A549 (cell line): ENCODE results near the gene PAM. TPM values are rescaled to one million over a fixed set of nuclear protein-coding genes. Genes with fewer than 3 reads are reported as not detected.
A peak's percentile ranks its signal among the peaks of the same experiment; 100 is the strongest.

Experiments used
- ATAC-seq, 2 experiments: fragments of 200-7000 bp in 1 of 2; fragments of >200 bp in 1 of 2; cut with Nextera tagmentation in 1 of 2; cut with Tn5 transposase in 1 of 2; 3 replicates each; pipeline versions ENCODE4 v1.8.0 to v1.9.1; 2018 to 2020; ENCODE audit warnings: mild to moderate bottlenecking in 1 of 2, moderate library complexity in 1 of 2
- CTCF ChIA-PET: fragments of 300-600 bp; sonication (Branson Sonifier 250); formaldehyde crosslinking; extraction: SDS; loops from one replicate; lab custom pipeline; 2021; ENCODE audit warnings: antibody characterized with exemption, inconsistent platforms; lab: Yijun Ruan, JAX
- POLR2A ChIA-PET: fragments of 350-600 bp; formaldehyde crosslinking; extraction: SDS; loops from one replicate; lab custom pipeline; 2021; ENCODE audit warnings: antibody characterized with exemption, inconsistent platforms; lab: Yijun Ruan, JAX
- DNase-seq, 2 experiments: peaks; one replicate each; pipeline versions ENCODE4 v3.0.0 to v3.0.0-alpha.2; 2011 to 2016; ENCODE audit warnings: low read depth in 1 of 2, low spot score in 1 of 2
- FAIRE-seq: peaks from 2 replicates; lab custom pipeline; 2011; peaks lifted over from hg19 to GRCh38; lab: Jason Lieb, UNC
- H3K27ac ChIP-seq, 2 experiments: fragments of >200 bp; sonication (Bioruptor Twin); formaldehyde crosslinking; 3 replicates each; pipeline ENCODE4 v1.5.1; 2016 to 2017
- H3K4me1 ChIP-seq: fragments of >200 bp; sonication (Bioruptor Twin); formaldehyde crosslinking; 3 replicates; pipeline ENCODE4 v1.6.1; 2016
- H3K4me2 ChIP-seq: fragments of >200 bp; sonication (Bioruptor Twin); formaldehyde crosslinking; 3 replicates; pipeline ENCODE4 v1.6.1; 2016
- H3K4me3 ChIP-seq: fragments of >200 bp; sonication (Bioruptor Twin); formaldehyde crosslinking; 3 replicates; pipeline ENCODE4 v1.5.1; 2016
- H3K9me3 ChIP-seq: fragments of >200 bp; sonication (Bioruptor Twin); formaldehyde crosslinking; 3 replicates; pipeline ENCODE4 v1.6.1; 2016
- BHLHE40 ChIP-seq: IDR thresholded peaks from 2 replicates; pipeline ENCODE4 v1.6.1; 2012; ENCODE audit warnings: low read depth, low read length, inconsistent platforms
- CHD2 ChIP-seq: fragments of 150-350 bp; IDR thresholded peaks from 2 replicates; pipeline ENCODE4 v1.6.1; 2014; ENCODE audit warnings: low read length; ENCODE audit not compliant: partially characterized antibody
- EHMT2 ChIP-seq: fragments of 200-600 bp; sonication (generic); IDR thresholded peaks from 2 replicates; pipeline ENCODE4 v1.6.1; 2016; ENCODE audit warnings: antibody characterized with exemption, low read depth, mild to moderate bottlenecking, moderate library complexity
- ELK1 ChIP-seq: fragments of 150-350 bp; IDR thresholded peaks from 2 replicates; pipeline ENCODE4 v1.6.1; 2014; ENCODE audit warnings: low read depth, mild to moderate bottlenecking, low read length
- ESRRA ChIP-seq: fragments of 150-350 bp; IDR thresholded peaks from 2 replicates; pipeline ENCODE4 v1.6.1; 2014; ENCODE audit warnings: mild to moderate bottlenecking, low read length, borderline replicate concordance
- FOSB ChIP-seq: fragments of 250-450 bp; sonication (Bioruptor Pico); IDR thresholded peaks from 2 replicates; pipeline ENCODE4 v1.5.0; 2020; ENCODE audit warnings: mild to moderate bottlenecking, moderate library complexity
- FOSL2 ChIP-seq, 2 experiments: fragments of 450-650 bp in 1 of 2; fragments of >200 bp in 1 of 2; sonication (Bioruptor Twin) in 1 of 2; formaldehyde crosslinking; IDR thresholded peaks; 2 replicates each; pipeline versions ENCODE4 v1.5.0 to v1.6.1; 2016 to 2020; ENCODE audit warnings: mild to moderate bottlenecking in 1 of 2, moderate library complexity in 1 of 2
- HDAC2 ChIP-seq: fragments of 200-600 bp; sonication (generic); IDR thresholded peaks from 2 replicates; pipeline ENCODE4 v1.6.1; 2016
- HOXA7 ChIP-seq: fragments of 250-450 bp; sonication (Bioruptor Pico); IDR thresholded peaks from 2 replicates; pipeline ENCODE4 v1.5.0; 2020; ENCODE audit warnings: mild to moderate bottlenecking, moderate library complexity
- HOXB13 ChIP-seq: fragments of 250-450 bp; sonication (Bioruptor Pico); IDR thresholded peaks from 2 replicates; pipeline ENCODE4 v1.5.0; 2020; ENCODE audit warnings: low read depth, mild to moderate bottlenecking, moderate library complexity
- HOXB5 ChIP-seq: fragments of 250-450 bp; sonication (Bioruptor Pico); IDR thresholded peaks from 2 replicates; pipeline ENCODE4 v1.5.0; 2020; ENCODE audit warnings: mild to moderate bottlenecking, moderate library complexity
- JUNB ChIP-seq: fragments of >200 bp; sonication (Bioruptor Twin); formaldehyde crosslinking; IDR thresholded peaks from 2 replicates; pipeline ENCODE4 v1.6.1; 2016
- MAFK ChIP-seq: fragments of 450-650 bp; IDR thresholded peaks from 2 replicates; pipeline ENCODE4 v1.6.1; 2014; ENCODE audit not compliant: partially characterized antibody
- MAX ChIP-seq: IDR thresholded peaks from 2 replicates; pipeline ENCODE4 v1.6.1; 2012
- MYC ChIP-seq: IDR thresholded peaks from 2 replicates; pipeline ENCODE4 v1.6.1; 2012; ENCODE audit warnings: mild to moderate bottlenecking, inconsistent platforms, low read length, improper control_type of control experiment, borderline replicate concordance
- NR3C1 ChIP-seq: fragments of >200 bp; sonication (Bioruptor Twin); formaldehyde crosslinking; IDR thresholded peaks from 3 replicates; pipeline ENCODE4 v1.6.1; 2017
- PHF8 ChIP-seq: fragments of 200-600 bp; sonication (generic); IDR thresholded peaks from 2 replicates; pipeline ENCODE4 v1.6.1; 2016; ENCODE audit warnings: low read depth, mild to moderate bottlenecking, antibody characterized with exemption, moderate library complexity, borderline replicate concordance
- RAD21 ChIP-seq, 2 experiments: fragments of >200 bp in 1 of 2; sonication (Bioruptor Twin) in 1 of 2; formaldehyde crosslinking in 1 of 2; IDR thresholded peaks in 1 of 2; conservative IDR thresholded peaks in 1 of 2; 2 replicates in 1 of 2; 3 replicates in 1 of 2; pipeline ENCODE4 v1.6.1; 2012 to 2018; ENCODE audit warnings: inconsistent platforms in 1 of 2
- REST ChIP-seq: fragments of 200-600 bp; sonication (generic); IDR thresholded peaks from 2 replicates; pipeline ENCODE4 v1.6.1; 2016; ENCODE audit warnings: antibody characterized with exemption, mild to moderate bottlenecking, moderate library complexity
- RNF2 ChIP-seq: fragments of 200-600 bp; sonication (generic); IDR thresholded peaks from 2 replicates; pipeline ENCODE4 v1.6.1; 2016; ENCODE audit warnings: low read depth, mild to moderate bottlenecking, antibody characterized with exemption, moderate library complexity, borderline replicate concordance
- TFCP2L1 ChIP-seq: fragments of 250-450 bp; sonication (Bioruptor Pico); IDR thresholded peaks from 2 replicates; pipeline ENCODE4 v1.5.0; 2021; ENCODE audit warnings: mild to moderate bottlenecking
- TP53 ChIP-seq: fragments of 250-450 bp; sonication (Bioruptor Pico); IDR thresholded peaks from 2 replicates; pipeline ENCODE4 v1.5.0; 2021; ENCODE audit warnings: mild to moderate bottlenecking, moderate library complexity
- USF2 ChIP-seq: fragments of 450-650 bp; IDR thresholded peaks from 2 replicates; pipeline ENCODE4 v1.6.1; 2014; ENCODE audit warnings: antibody characterized with exemption
- ZNF302 ChIP-seq: fragments of 250-450 bp; sonication (Bioruptor Pico); IDR thresholded peaks from 2 replicates; pipeline ENCODE4 v1.9.0; 2021; ENCODE audit warnings: inconsistent platforms, mild to moderate bottlenecking, moderate library complexity
- WGBS: methylation state at CpG from one replicate; pipeline ENCODE4 v1.1.6; 2017; ENCODE audit errors: missing lambda C conversion rate; 5-methylcytosine and 5-hydroxymethylcytosine counted together
- polyA plus RNA-seq, 4 experiments: library from polyadenylated mRNA; depleted of rRNA in 3 of 4; stranded (reverse); fragments of >200 nt; fragmentation: RNase III in 1 of 4; extraction: RNeasy Plus Mini Kit Qiagen cat#74134 plus additional on column Dnase treatment in 1 of 4; gene quantifications; 2 replicates in 3 of 4; 3 replicates in 1 of 4; pipeline ENCODE4 v1.2.3, GENCODE V29; 2011 to 2017

The PAM gene
- polyA plus RNA-seq, 2 of the 4 experiments (the other 2 are of a cell fraction) = 21.5 to 25.1 TPM

- FAIRE-seq (no peak), DNase-seq (no peak), ATAC-seq (no peak)
- Histone ChIP-seq H3K27ac (no peak overlapping the region), H3K4me2 (no peak overlapping the region), H3K4me3 (no peak overlapping the region), H3K9me3 (no peaks in the 10 kb centered on the region), H3K4me1 (peaks cover 19% of the 10 kb centered on the region)
- TF ChIP-seq MAX (no peak), RAD21 (conservative IDR thresholded peaks at IDR 0.05 in 1 of 2, IDR thresholded peaks at IDR 0.05 in 1 of 2) (no peak), HOXB13 (CRISPR knock-in tag) (no peak), HOXA7 (CRISPR knock-in tag) (no peak), HOXB5 (no peak), PHF8 (no peak)
- POLR2A ChIA-PET = no interaction called here
- CTCF ChIA-PET = interaction anchor here (2.0 kb wide), 1 partner anchor 16 kb away, joined by 11 read pairs; no protein-coding TSS in a partner anchor
- WGBS = 0% methylated on average over 1 of the region's 1 CpG
Observed at GRCh38 chr5:102955488-102955887, 200.4 kb downstream of the PAM start.

- ChIA-PET CTCF (interaction anchor here (2.9 kb wide), 1 partner anchor 15 kb away, joined by 15 read pairs; no protein-coding TSS in a partner anchor), POLR2A (no interaction called here)
- Histone ChIP-seq H3K4me3 (no peak overlapping the region), H3K4me1 (peaks cover 19% of the 10 kb centered on the region), H3K9me3 (no peaks in the 10 kb centered on the region), H3K27ac (no peak overlapping the region), H3K4me2 (no peak overlapping the region)
- ATAC-seq = no peak
- TF ChIP-seq NR3C1 = no peak
- peak; percentile 73 for TF ChIP-seq MAFK
- no peak for TF ChIP-seq RAD21 (conservative IDR thresholded peaks at IDR 0.05 in 1 of 2, IDR thresholded peaks at IDR 0.05 in 1 of 2)
- 61% methylated on average over 2 of the region's 2 CpGs for WGBS
- FAIRE-seq = no peak
- DNase-seq = no peak
Observed at GRCh38 chr5:102956599-102956998, 201.5 kb downstream of the PAM start.

- Histone ChIP-seq H3K27ac (no peak overlapping the region), H3K4me3 (no peak overlapping the region), H3K4me1 (peaks cover 19% of the 10 kb centered on the region), H3K4me2 (no peak overlapping the region), H3K9me3 (no peaks in the 10 kb centered on the region)
- no peak for FAIRE-seq
- CTCF ChIA-PET = interaction anchor here (0.6 to 2.9 kb wide), 2 partner anchors 14 to 1383 kb away, joined by 3 to 15 read pairs; no protein-coding TSS in a partner anchor
- WGBS = 49% methylated on average over 3 of the region's 3 CpGs
- DNase-seq = no peak
- POLR2A ChIA-PET = no interaction called here
- ATAC-seq = no peak
- TF ChIP-seq FOSL2 (IDR thresholded peaks at IDR 0.05) (no peak), FOSL2 (CRISPR knock-in tag; IDR thresholded peaks at IDR 0.05) (no peak), ESRRA (no peak), TFCP2L1 (CRISPR knock-in tag) (no peak), USF2 (no peak)
Observed at GRCh38 chr5:102957141-102957540, 202.0 kb downstream of the PAM start.

- POLR2A ChIA-PET = no interaction called here
- peaks cover 19% of the 10 kb centered on the region for H3K4me1 ChIP-seq
- CTCF ChIA-PET = interaction anchor here (1.4 to 2.9 kb wide), 3 partner anchors 13 to 181 kb away, joined by 4 to 15 read pairs (median 5); no protein-coding TSS in a partner anchor
- H3K4me3 ChIP-seq = no peak overlapping the region
- peak overlapping the region; percentile 6 to 32; a peak in 4 of 6 replicates for H3K27ac ChIP-seq
- DNase-seq (peak in 1 of 2 experiments; percentile 36), ATAC-seq (peak; percentile 73 to 85), FAIRE-seq (no peak)
- 14% methylated on average over 1 of the region's 1 CpG for WGBS
- H3K4me2 ChIP-seq = peak overlapping the region; percentile 60
- H3K9me3 ChIP-seq = no peaks in the 10 kb centered on the region
- no peak for TF ChIP-seq BHLHE40
- no peak for TF ChIP-seq HOXB13 (CRISPR knock-in tag)
- TF ChIP-seq HDAC2 = no peak
- TF ChIP-seq JUNB = no peak
- no peak for TF ChIP-seq CHD2
- no peak for TF ChIP-seq ZNF302 (CRISPR knock-in tag)
- no peak for TF ChIP-seq ELK1
- TF ChIP-seq TFCP2L1 (CRISPR knock-in tag) = no peak
- no peak for TF ChIP-seq REST
- no peak for TF ChIP-seq MYC
- TF ChIP-seq TP53 (CRISPR knock-in tag) = no peak
- TF ChIP-seq RNF2 = no peak
- no peak for TF ChIP-seq HOXA7 (CRISPR knock-in tag)
- TF ChIP-seq EHMT2 = no peak
- TF ChIP-seq FOSB (CRISPR knock-in tag) = no peak
Observed at GRCh38 chr5:102958481-102959011, 203.4 kb downstream of the PAM start.
